KMS-11 (cell line): ENCODE data around the gene KDR.

Experiments used
- H2AFZ ChIP-seq: fragments of 200-600 bp; sonication (generic); 2 replicates; pipeline ENCODE4 v1.6.1; 2016; ENCODE audit warnings: antibody characterized with exemption, mixed run types, low read depth
- H3K27ac ChIP-seq: fragments of 200-600 bp; sonication (generic); 2 replicates; pipeline ENCODE4 v1.6.1; 2016; ENCODE audit warnings: mild to moderate bottlenecking, mixed run types
- H3K27me3 ChIP-seq: fragments of 200-600 bp; sonication (generic); 2 replicates; pipeline ENCODE4 v1.6.1; 2017; ENCODE audit warnings: mild to moderate bottlenecking, low read depth, mixed run types, moderate library complexity; ENCODE audit not compliant: insufficient read depth
- H3K36me3 ChIP-seq: fragments of 200-600 bp; sonication (generic); 2 replicates; pipeline ENCODE4 v1.6.1; 2017; ENCODE audit warnings: mild to moderate bottlenecking, mixed run types; ENCODE audit not compliant: insufficient read depth
- H3K4me1 ChIP-seq: fragments of 200-600 bp; sonication (generic); 2 replicates; pipeline ENCODE4 v1.6.1; 2016; ENCODE audit warnings: mild to moderate bottlenecking, low read depth, mixed run types; ENCODE audit not compliant: poor library complexity, severe bottlenecking
- H3K4me2 ChIP-seq: fragments of 200-600 bp; sonication (generic); 2 replicates; pipeline ENCODE4 v1.7.0; 2016; ENCODE audit warnings: mild to moderate bottlenecking, mixed run types
- H3K4me3 ChIP-seq: fragments of 200-600 bp; sonication (generic); IDR thresholded peaks from 2 replicates; pipeline ENCODE4 v1.6.1; 2017; ENCODE audit warnings: low read depth, low read length, mixed read lengths; ENCODE audit not compliant: insufficient read depth
- H3K79me2 ChIP-seq: fragments of 200-600 bp; sonication (generic); 2 replicates; pipeline ENCODE4 v1.6.1; 2016; ENCODE audit warnings: low read depth, mixed run types; ENCODE audit not compliant: insufficient read depth
- H3K9ac ChIP-seq: fragments of 200-600 bp; sonication (generic); 2 replicates; pipeline ENCODE4 v1.6.1; 2016; ENCODE audit warnings: mild to moderate bottlenecking, mixed run types
- H4K20me1 ChIP-seq: fragments of 200-600 bp; sonication (generic); 2 replicates; pipeline ENCODE4 v1.6.1; 2016; ENCODE audit warnings: mild to moderate bottlenecking, mixed run types; ENCODE audit not compliant: insufficient read depth
- CTCF ChIP-seq: fragments of 200-600 bp; sonication (generic); conservative IDR thresholded peaks from 2 replicates; pipeline ENCODE4 v1.6.1; 2017; ENCODE audit warnings: low read depth, mild to moderate bottlenecking, antibody characterized with exemption, low read length, moderate library complexity, mixed read lengths

The KDR gene

GRCh38 chr4:55033296-55033695 is 92.1 kb downstream of the KDR start:
- Histone ChIP-seq H3K4me2 (no peak overlapping the region), H3K9ac (no peak overlapping the region), H3K79me2 (no peaks in the 10 kb centered on the region), H4K20me1 (no peaks in the 10 kb centered on the region), H3K4me3 (no peak overlapping the region), H3K27me3 (no peaks in the 10 kb centered on the region), H3K36me3 (no peaks in the 10 kb centered on the region), H3K4me1 (no peaks in the 10 kb centered on the region), H2AFZ (no peak overlapping the region), H3K27ac (no peak overlapping the region)
- TF ChIP-seq CTCF, result no peak

GRCh38 chr4:55032788-55033187 is 92.6 kb downstream of the KDR start:
- Histone ChIP-seq H3K4me2 (no peak overlapping the region), H2AFZ (no peak overlapping the region), H3K27me3 (no peaks in the 10 kb centered on the region), H4K20me1 (no peaks in the 10 kb centered on the region), H3K4me3 (no peak overlapping the region), H3K9ac (no peak overlapping the region), H3K4me1 (no peaks in the 10 kb centered on the region), H3K27ac (no peak overlapping the region), H3K79me2 (no peaks in the 10 kb centered on the region), H3K36me3 (no peaks in the 10 kb centered on the region)
- no peak for TF ChIP-seq CTCF

- Histone ChIP-seq H3K36me3 (no peaks in the 10 kb centered on the region), H3K4me1 (no peaks in the 10 kb centered on the region), H3K27ac (no peak overlapping the region), H3K27me3 (no peaks in the 10 kb centered on the region), H4K20me1 (no peaks in the 10 kb centered on the region), H3K79me2 (no peaks in the 10 kb centered on the region), H2AFZ (no peak overlapping the region), H3K4me3 (no peak overlapping the region), H3K4me2 (no peak overlapping the region), H3K9ac (no peak overlapping the region)
- TF ChIP-seq CTCF, result no peak
Observed at GRCh38 chr4:55032179-55032578, 93.2 kb downstream of the KDR start.

GRCh38 chr4:55031158-55031557 is 94.2 kb downstream of the KDR start:
- TF ChIP-seq CTCF, result no peak

More at GRCh38 chr4:55031158-55031557, 94.2 kb downstream of the KDR start:
- no peaks in the 10 kb centered on the region for H3K36me3 ChIP-seq
- no peaks in the 10 kb centered on the region for H4K20me1 ChIP-seq
- no peaks in the 10 kb centered on the region for H3K79me2 ChIP-seq
- no peak overlapping the region for H3K4me3 ChIP-seq
- no peak overlapping the region for H2AFZ ChIP-seq
- H3K27ac ChIP-seq, result no peak overlapping the region
- no peaks in the 10 kb centered on the region for H3K27me3 ChIP-seq
- H3K4me1 ChIP-seq, result no peaks in the 10 kb centered on the region
- no peak overlapping the region for H3K9ac ChIP-seq
- H3K4me2 ChIP-seq, result no peak overlapping the region
